ENCODE measurements around the gene ATAD3B. TPM values are rescaled to one million over a fixed set of nuclear protein-coding genes. Genes with fewer than 3 reads are reported as not detected.
"Not testable (repeated sequence)": the region's sequence is repeated elsewhere in the genome, so short reads cannot be mapped to it uniquely, and the experiment has no call there.

The ATAD3B gene
- total RNA-seq, 1 donor from 2014 or later = 44.3 TPM

- H3K27me3 Mint-ChIP-seq; H3K9me3 Mint-ChIP-seq; H3K36me3 Mint-ChIP-seq; H3K4me1 Mint-ChIP-seq (ENCODE audit: unreplicated experiment): not testable (repeated sequence)
- H3K27ac Mint-ChIP-seq = peak overlapping the region; percentile 93
- peak; percentile 81 for TF ChIP-seq CTCF (conservative IDR thresholded peaks at IDR 0.05)
- DNase-seq (ENCODE audit: extremely low spot score, unreplicated experiment) = peak; percentile 84
- peak overlapping the region; percentile 85 for H3K4me3 Mint-ChIP-seq
Measured at GRCh38 chr1:1504777-1505365, 33.3 kb downstream of the ATAD3B start.

GRCh38 chr1:1505366-1505798, 33.8 kb downstream of the ATAD3B start:
- not testable (repeated sequence) for H3K36me3 Mint-ChIP-seq; H3K27me3 Mint-ChIP-seq; DNase-seq (ENCODE audit: extremely low spot score, unreplicated experiment); H3K4me1 Mint-ChIP-seq (ENCODE audit: unreplicated experiment); H3K9me3 Mint-ChIP-seq
- peak; percentile 45 for TF ChIP-seq CTCF (conservative IDR thresholded peaks at IDR 0.05)
- Mint-ChIP-seq H3K4me3 (peak overlapping the region; percentile 85), H3K27ac (peak overlapping the region; percentile 93)

- not testable (repeated sequence) for H3K27me3 Mint-ChIP-seq; H3K9me3 Mint-ChIP-seq; H3K36me3 Mint-ChIP-seq; DNase-seq (ENCODE audit: extremely low spot score, unreplicated experiment); H3K4me1 Mint-ChIP-seq (ENCODE audit: unreplicated experiment)
- Mint-ChIP-seq H3K4me3 (peak overlapping the region; percentile 85), H3K27ac (peak overlapping the region; percentile 93)
Measured at GRCh38 chr1:1505801-1506200, 34.2 kb downstream of the ATAD3B start.

- H3K4me3 Mint-ChIP-seq = no peak overlapping the region
- H3K9me3 Mint-ChIP-seq = no peaks in the 10 kb centered on the region
- DNase-seq (ENCODE audit: extremely low spot score, unreplicated experiment) = no peak
- H3K4me1 Mint-ChIP-seq (ENCODE audit: unreplicated experiment) = peaks cover 12% of the 10 kb centered on the region
- H3K27ac Mint-ChIP-seq = peak overlapping the region; percentile 10
- H3K27me3 Mint-ChIP-seq = no peaks in the 10 kb centered on the region
- H3K36me3 Mint-ChIP-seq = no peaks in the 10 kb centered on the region
- TF ChIP-seq CTCF (conservative IDR thresholded peaks at IDR 0.05) = no peak
Measured at GRCh38 chr1:1507305-1507704, 35.7 kb downstream of the ATAD3B start.

- peaks cover 12% of the 10 kb centered on the region for H3K4me1 Mint-ChIP-seq (ENCODE audit: unreplicated experiment)
- H3K4me3 Mint-ChIP-seq; DNase-seq (ENCODE audit: extremely low spot score, unreplicated experiment); H3K27me3 Mint-ChIP-seq; H3K27ac Mint-ChIP-seq; H3K36me3 Mint-ChIP-seq; H3K9me3 Mint-ChIP-seq: not testable (repeated sequence)
Measured at GRCh38 chr1:1508775-1509464, 37.4 kb downstream of the ATAD3B start.

- peaks cover 12% of the 10 kb centered on the region for H3K4me1 Mint-ChIP-seq (ENCODE audit: unreplicated experiment)
- H3K9me3 Mint-ChIP-seq; H3K27me3 Mint-ChIP-seq; DNase-seq (ENCODE audit: extremely low spot score, unreplicated experiment); H3K27ac Mint-ChIP-seq; H3K36me3 Mint-ChIP-seq; H3K4me3 Mint-ChIP-seq: not testable (repeated sequence)
Measured at GRCh38 chr1:1509465-1509850, 37.9 kb downstream of the ATAD3B start.

GRCh38 chr1:1510912-1511532, 39.5 kb downstream of the ATAD3B start:
- peak overlapping the region; percentile 96 for H3K27ac Mint-ChIP-seq
- no peaks in the 10 kb centered on the region for H3K27me3 Mint-ChIP-seq
- H3K9me3 Mint-ChIP-seq = no peaks in the 10 kb centered on the region
- H3K4me3 Mint-ChIP-seq = peak overlapping the region; percentile 91
- TF ChIP-seq CTCF (conservative IDR thresholded peaks at IDR 0.05) = peak; percentile 47
- H3K36me3 Mint-ChIP-seq = no peaks in the 10 kb centered on the region
- H3K4me1 Mint-ChIP-seq (ENCODE audit: unreplicated experiment) = peaks cover 5% of the 10 kb centered on the region
- DNase-seq (ENCODE audit: extremely low spot score, unreplicated experiment) = no peak
